HG02943 (cell line): ENCODE data around the gene MAN2A2.
"Not testable (repeated sequence)": the region's sequence is repeated elsewhere in the genome, so short reads cannot be mapped to it uniquely, and the experiment has no call there.

ENCODE experiments used
- ATAC-seq: cut with Tn5 transposase; IDR thresholded peaks from one replicate; pipeline ENCODE4 v1.9.1; 2021; ENCODE audit warnings: mild to moderate bottlenecking, low read depth, moderate library complexity; ENCODE audit not compliant: unreplicated experiment

The MAN2A2 gene

GRCh38 chr15:90883526-90883975 is 19.6 kb upstream of the MAN2A2 start:
- ATAC-seq: no peak

- no peak for ATAC-seq
These were observed 19.0 kb upstream of the MAN2A2 start, which contains the start of gene FES for GRCh38 chr15:90883976-90884718. TSS of gene FES (plus strand) at chr15:90884504. CDS start at chr15:90885046, 542 bp downstream.

DNA sequence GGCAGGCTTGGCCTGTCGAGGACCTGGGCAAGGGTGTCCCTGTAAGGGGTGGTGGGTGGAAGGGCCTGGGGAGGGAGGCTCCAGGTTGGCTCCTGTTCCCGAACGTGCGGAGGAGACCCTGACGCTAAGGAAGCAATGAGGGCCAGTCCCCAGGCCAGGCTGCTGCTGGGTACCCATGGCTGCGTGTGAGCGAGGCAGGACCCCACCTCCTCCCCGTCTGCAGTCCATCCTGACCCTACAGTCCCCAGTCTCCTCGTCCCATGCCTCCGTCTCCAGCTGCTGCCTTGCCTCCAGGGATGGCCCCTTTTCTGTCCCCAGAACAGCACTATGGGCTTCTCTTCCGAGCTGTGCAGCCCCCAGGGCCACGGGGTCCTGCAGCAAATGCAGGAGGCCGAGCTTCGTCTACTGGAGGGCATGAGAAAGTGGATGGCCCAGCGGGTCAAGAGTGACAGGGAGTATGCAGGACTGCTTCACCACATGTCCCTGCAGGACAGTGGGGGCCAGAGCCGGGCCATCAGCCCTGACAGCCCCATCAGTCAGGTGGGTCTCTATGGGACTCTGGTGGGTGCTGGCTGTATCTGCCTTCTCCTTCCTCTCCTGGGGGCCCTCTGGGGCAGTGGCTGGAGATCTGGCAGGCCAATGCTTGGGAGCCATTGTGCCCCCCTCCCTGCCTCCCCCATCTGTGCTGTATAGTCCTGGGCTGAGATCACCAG is 18.2 kb upstream of the MAN2A2 start:
- ATAC-seq: no peak

GRCh38 chr15:90885432-90886290 is 17.4 kb upstream of the MAN2A2 start:
- no peak for ATAC-seq

GRCh38 chr15:90886291-90886614 is 16.8 kb upstream of the MAN2A2 start:
- ATAC-seq: no peak

DNA sequence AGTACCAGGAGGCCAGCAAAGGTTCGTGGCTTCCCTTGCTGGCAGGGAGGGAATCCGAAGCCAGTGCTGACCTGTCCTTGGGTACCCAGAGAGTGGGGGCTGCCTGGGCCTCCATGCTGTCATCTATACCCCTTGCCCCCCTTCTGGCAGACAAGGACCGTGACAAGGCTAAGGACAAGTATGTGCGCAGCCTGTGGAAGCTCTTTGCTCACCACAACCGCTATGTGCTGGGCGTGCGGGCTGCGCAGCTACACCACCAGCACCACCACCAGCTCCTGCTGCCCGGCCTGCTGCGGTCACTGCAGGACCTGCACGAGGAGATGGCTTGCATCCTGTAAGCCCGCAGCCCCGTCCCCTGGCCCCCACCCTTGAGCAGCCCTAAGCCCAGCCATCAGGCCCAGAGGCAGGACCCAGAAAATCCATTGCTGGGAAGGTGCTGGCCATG is 16.0 kb upstream of the MAN2A2 start:
- no peak for ATAC-seq

GRCh38 chr15:90889313-90889730 is 13.8 kb upstream of the MAN2A2 start:
- no peak for ATAC-seq

GRCh38 chr15:90889736-90890456 is 13.2 kb upstream of the MAN2A2 start:
- no peak for ATAC-seq

GRCh38 chr15:90890839-90891238 is 12.3 kb upstream of the MAN2A2 start:
- no peak for ATAC-seq

- no peak for ATAC-seq
These were observed 11.7 kb upstream of the MAN2A2 start for GRCh38 chr15:90891346-90891949.

- no peak for ATAC-seq
These were observed 11.1 kb upstream of the MAN2A2 start for GRCh38 chr15:90892023-90892422.

- no peak for ATAC-seq
These were observed 10.5 kb upstream of the MAN2A2 start for GRCh38 chr15:90892498-90893174.

DNA sequence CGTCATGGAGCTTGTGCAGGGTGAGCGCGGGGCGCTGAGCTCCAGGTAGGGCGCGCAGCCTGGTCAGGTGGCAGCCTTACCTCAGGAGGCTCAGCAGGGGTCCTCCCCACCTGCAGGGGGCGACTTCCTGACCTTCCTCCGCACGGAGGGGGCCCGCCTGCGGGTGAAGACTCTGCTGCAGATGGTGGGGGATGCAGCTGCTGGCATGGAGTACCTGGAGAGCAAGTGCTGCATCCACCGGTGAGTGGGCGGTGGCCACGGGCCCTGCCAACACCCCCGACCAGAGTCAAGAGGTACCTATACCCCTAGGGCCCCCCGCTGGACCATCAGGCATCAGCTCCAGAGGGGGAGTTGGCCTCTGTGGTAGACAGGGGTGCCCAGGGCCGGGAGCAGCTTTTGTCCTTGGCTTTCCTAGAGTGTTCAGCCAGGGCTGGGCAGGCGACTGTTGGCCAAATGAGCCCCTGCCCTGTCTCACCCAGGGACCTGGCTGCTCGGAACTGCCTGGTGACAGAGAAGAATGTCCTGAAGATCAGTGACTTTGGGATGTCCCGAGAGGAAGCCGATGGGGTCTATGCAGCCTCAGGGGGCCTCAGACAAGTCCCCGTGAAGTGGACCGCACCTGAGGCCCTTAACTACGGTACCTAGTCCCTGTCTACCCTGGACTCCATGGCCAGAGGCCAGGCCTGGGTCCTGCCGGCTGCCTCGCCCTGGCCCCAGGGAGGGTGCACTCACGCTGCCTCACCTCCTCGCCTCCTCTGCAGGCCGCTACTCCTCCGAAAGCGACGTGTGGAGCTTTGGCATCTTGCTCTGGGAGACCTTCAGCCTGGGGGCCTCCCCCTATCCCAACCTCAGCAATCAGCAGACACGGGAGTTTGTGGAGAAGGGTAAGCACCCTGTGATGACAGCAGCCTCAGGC is 9.7 kb upstream of the MAN2A2 start:
- no peak for ATAC-seq

GRCh38 chr15:90895571-90896117 is 7.5 kb upstream of the MAN2A2 start:
- no peak for ATAC-seq

- ATAC-seq: not testable (repeated sequence)
These were observed 5.9 kb upstream of the MAN2A2 start for GRCh38 chr15:90897131-90897655.

DNA sequence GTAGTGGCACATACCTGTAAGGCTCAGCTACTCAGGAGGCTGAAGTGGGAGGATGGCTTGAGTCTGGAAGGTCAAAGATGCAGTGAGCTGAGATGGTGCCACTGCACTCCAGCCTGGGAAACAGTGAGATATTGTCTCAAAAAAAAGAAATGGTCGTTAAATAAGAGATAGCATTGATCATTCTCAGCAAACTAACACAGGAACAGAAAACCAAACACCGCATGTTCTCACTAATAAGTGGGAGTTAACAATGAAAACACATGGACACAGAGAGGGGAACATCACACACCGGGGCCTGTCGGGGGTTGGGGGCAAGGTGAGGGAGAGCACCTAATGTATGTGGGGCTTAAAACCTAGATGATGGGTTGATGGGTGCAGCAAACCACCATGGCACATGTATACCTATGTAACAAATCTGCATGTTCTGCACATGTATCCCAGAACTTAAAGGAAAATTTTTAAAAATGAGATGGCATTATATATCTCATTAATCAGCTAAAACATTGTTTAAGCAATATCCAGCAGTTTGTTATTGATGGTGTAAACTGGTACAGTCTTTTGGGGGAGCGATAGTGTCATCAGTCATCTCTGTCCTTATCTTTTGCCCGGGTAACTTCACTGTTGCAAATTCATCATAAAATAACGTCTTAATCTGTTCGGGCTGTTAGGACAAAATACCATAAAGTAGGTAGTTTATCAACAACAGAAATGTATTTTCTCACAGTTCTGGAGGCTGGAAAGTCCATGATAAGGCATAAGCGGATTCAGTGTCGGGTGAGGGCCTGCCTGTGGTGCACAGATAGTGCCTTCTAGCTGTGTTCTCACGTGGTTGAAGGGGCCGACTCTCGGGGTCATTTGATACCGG is 1.7 kb upstream of the MAN2A2 start:
- ATAC-seq: no peak
